MG63 (cell line): Measurements from ENCODE around the gene SLC5A2. TPM values are rescaled to one million over a fixed set of nuclear protein-coding genes. Genes with fewer than 3 reads are reported as not detected.
"Not testable (repeated sequence)": the region's sequence is repeated elsewhere in the genome, so short reads cannot be mapped to it uniquely, and the experiment has no call there.

Source experiments
- DNase-seq: peaks from one replicate; pipeline ENCODE4 v3.0.0-alpha.2; 2020
- H3K27me3 ChIP-seq: fragments of 250-450 bp; sonication (Bioruptor Pico); 2 replicates; pipeline ENCODE4 v1.5.1; 2020; ENCODE audit warnings: mild to moderate bottlenecking, moderate library complexity
- H3K36me3 ChIP-seq: fragments of 250-450 bp; sonication (Bioruptor Pico); 2 replicates; pipeline ENCODE4 v1.5.1; 2020; ENCODE audit warnings: mild to moderate bottlenecking, moderate library complexity
- H3K4me3 ChIP-seq: fragments of 250-450 bp; sonication (Bioruptor Pico); 2 replicates; pipeline ENCODE4 v1.5.1; 2020; ENCODE audit warnings: mild to moderate bottlenecking, moderate library complexity
- H3K9me3 ChIP-seq: fragments of 250-450 bp; sonication (Bioruptor Pico); 2 replicates; pipeline ENCODE4 v1.5.1; 2020; ENCODE audit warnings: mild to moderate bottlenecking, moderate library complexity
- total RNA-seq: library from RNA; depleted of rRNA; stranded (reverse); fragments of >200 nt; shearing (Covaris generic); gene quantifications from 2 replicates; pipeline ENCODE4 v1.2.3, GENCODE V29; 2014; ENCODE audit warnings: low replicate concordance

SLC5A2 gene
- total RNA-seq, 1 experiment from 2014 or later, result not detected

DNA sequence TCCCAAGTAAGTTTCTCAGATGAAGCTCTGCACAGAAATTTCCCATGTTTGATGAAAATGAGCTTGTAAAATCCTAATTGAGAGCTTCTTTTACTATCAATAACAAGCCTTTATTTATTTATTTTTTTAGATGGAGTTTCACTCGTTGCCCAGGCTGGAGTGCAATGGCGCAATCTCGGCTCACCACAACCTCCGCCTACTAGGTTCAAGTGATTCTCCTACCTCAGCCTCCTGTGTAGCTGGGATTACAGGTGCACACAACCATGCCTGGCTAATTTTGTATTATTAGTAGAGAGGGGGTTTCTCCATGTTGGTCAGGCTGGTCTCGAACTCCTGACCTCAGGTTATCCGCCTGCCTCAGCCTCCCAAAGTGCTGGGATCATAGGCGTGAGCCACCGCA is 20.6 kb downstream of the SLC5A2 start:
- DNase-seq, H3K27me3 ChIP-seq, H3K4me3 ChIP-seq, H3K9me3 ChIP-seq: not testable (repeated sequence)
- H3K36me3 ChIP-seq, result peaks cover 39% of the 10 kb centered on the region

DNA sequence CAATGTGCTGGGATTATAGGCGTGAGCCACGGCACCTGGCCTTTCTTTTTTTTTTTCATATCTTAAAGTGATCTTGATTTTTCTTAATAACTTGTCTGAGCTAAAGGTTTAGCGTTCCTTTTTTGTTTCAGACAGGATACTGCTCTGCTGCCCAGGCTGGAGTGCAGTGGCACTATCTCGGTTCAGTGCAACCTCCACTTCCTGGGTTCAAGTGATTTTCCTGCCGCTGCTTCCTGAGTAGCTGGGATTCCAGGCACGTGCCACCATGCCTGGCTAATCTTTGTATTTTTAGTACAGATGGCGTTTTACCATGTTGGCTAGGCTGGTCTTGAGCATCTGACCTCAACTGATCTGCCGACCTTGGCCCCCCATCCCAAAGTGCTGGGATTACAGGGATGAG is 21.2 kb downstream of the SLC5A2 start:
- no peaks in the 10 kb centered on the region for H3K27me3 ChIP-seq
- no peaks in the 10 kb centered on the region for H3K9me3 ChIP-seq
- no peak overlapping the region for H3K4me3 ChIP-seq
- peaks cover 33% of the 10 kb centered on the region for H3K36me3 ChIP-seq
- DNase-seq, result no peak

DNA sequence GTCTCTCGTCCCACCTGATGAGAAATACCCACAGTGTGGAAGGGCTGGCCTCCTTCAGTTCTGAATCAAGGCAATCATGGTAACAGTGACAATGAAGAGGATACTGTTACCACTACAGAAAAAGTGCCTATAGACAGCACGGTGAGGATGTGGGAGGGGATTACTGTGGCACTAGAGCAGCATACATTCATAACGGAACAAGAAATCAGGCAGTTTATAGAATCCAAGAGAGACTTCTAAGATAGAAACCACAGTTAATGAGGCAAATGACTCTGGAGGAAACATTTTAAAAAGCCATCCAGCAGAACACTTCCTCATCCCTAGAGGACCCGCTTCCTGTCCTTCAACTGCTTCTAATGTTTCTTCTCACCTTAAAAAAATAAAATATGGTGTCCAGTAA is 22.6 kb downstream of the SLC5A2 start:
- Histone ChIP-seq H3K4me3 (no peak overlapping the region), H3K27me3 (no peaks in the 10 kb centered on the region), H3K36me3 (peaks cover 24% of the 10 kb centered on the region), H3K9me3 (no peaks in the 10 kb centered on the region)
- DNase-seq, result no peak

DNA sequence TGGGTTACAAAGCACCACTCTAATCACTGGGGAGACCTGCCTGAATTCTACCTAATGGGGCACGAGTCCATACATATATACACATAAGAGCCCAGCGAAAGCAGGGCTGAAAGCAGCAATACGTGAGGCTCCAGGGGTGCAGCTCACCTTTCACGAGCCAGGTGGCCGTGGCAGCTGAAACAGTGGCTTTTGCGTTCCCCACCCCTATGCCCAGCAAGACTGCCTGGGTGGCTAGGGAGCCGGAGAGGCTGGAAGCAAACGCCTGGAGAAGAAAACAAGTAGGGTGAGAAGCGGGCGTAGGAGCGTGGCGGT is 24.6 kb downstream of the SLC5A2 start:
- no peaks in the 10 kb centered on the region for H3K27me3 ChIP-seq
- H3K9me3 ChIP-seq, result peaks cover 4% of the 10 kb centered on the region
- peak overlapping the region; percentile 84 for H3K4me3 ChIP-seq
- DNase-seq, result no peak
- H3K36me3 ChIP-seq, result peaks cover 23% of the 10 kb centered on the region

DNA sequence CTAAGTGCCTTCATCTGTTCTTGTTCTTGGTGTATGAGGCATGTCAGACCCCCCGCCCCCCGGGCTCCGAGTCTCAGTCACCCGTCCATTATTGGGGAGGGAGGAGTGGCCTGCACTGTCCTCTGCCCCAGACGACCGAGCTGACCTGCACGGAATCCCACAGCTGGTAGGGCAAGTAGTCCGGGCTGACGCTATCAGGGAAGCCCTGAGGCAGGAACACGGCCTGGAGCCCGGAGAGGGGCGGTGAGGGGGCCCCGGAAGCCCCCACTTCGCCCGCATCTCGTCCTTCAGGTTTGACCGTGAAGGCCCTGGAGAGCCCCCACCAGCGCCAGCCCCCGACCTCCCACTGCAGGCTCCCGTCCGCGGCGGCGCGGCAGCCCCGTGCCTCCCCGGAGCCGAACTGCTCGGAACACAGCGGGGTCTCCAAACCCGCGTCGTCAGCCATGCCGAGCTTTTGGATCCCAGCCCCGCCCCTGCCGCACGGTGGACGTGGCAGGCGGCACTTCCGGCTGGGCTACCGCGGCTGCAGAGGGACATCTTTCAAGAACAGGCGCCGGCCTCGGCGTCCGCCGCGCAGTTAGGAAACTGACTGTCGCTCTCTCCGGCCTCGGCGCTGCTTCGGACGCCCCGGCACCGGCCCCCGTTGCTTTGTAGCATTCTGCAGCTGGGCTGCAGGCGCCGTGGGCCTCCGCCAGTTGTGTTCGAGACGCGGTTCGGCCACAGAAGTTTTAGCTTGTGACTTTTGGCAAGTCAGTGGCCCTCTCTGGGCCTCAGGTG is 25.2 kb downstream of the SLC5A2 start, which contains the start of gene RUSF1:
Gene RUSF1 (minus strand): TSS at position 463 of the 777 bp plus-strand sequence. CDS start 18 bp downstream, at position 445.
- peaks cover 23% of the 10 kb centered on the region for H3K36me3 ChIP-seq
- peak; percentile 95 for DNase-seq
- H3K9me3 ChIP-seq, result peaks cover 8% of the 10 kb centered on the region
- peak within 1 kb of the TSS; percentile 84 for H3K4me3 ChIP-seq
- no peaks in the 10 kb centered on the region for H3K27me3 ChIP-seq

DNA sequence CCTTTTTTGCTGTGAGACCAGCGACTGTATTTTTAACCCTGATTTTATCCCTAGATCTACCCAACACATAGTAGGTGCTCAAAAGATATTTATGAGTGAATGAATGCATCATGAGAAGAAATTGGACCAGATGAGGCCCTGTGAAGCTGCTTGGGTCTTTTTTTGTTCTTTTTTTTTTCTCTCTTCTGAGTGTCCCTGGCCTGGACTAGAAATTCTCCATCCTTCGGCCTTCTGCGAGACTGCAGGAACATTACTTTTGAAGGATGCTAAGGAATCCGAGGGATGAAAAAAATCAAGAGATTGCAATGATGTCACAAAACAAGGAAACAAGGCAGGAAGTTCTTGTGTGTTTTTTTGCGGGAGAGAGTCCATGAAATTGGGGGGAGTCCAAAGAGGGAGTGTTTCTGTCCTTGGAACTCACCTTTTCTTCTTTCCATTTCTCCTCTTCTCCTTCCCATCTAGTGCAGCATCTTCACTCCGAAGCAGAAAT is 25.8 kb downstream of the SLC5A2 start:
- no peaks in the 10 kb centered on the region for H3K27me3 ChIP-seq
- peaks cover 17% of the 10 kb centered on the region for H3K36me3 ChIP-seq
- no peak for DNase-seq
- peaks cover 8% of the 10 kb centered on the region for H3K9me3 ChIP-seq
- H3K4me3 ChIP-seq, result peak overlapping the region; percentile 84

DNA sequence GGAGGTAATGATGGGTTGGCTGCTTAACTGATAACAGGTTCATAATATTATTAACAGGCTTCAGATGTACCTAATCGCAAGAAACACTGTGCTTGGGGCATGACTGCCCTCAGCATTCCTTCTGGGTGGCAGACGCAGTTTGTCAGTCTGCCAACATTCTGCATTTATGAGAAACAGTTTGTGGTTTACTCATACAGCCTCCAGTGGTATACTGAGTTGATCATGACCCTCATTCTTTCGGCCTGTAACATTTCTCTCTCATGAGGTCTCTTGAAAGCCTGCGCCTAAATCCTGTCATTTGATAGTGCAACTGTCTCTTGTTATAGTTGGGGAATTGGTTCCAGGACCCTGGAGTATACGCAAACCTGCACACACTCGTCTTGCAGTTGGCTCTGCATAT is 30.2 kb downstream of the SLC5A2 start:
- Histone ChIP-seq H3K27me3 (no peaks in the 10 kb centered on the region; the same call in 1 of the 2 replicates), H3K4me3 (no peak overlapping the region), H3K9me3 (peaks cover 8% of the 10 kb centered on the region), H3K36me3 (no peaks in the 10 kb centered on the region)
- DNase-seq, result peak; percentile 44

DNA sequence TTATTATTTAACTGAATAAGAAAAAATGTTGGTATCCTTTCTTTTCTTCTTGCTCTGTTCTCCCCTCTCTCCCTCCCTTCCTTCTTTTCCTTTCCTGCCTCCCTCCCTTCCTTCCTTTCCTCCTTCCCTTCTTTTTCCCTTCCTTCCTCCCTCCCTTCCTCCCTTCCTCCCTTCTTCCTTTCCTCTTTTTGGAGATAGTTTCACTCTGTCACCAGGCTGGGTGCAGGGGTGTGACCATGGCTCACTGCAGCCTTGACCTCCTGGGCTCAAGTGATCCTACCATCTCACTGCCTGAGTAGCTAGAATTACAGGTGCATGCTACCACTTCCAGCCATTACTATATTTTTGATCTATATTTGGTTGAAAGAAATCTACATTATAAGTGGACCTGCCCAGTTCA is 31.0 kb downstream of the SLC5A2 start:
- no peaks in the 10 kb centered on the region for H3K36me3 ChIP-seq

DNA sequence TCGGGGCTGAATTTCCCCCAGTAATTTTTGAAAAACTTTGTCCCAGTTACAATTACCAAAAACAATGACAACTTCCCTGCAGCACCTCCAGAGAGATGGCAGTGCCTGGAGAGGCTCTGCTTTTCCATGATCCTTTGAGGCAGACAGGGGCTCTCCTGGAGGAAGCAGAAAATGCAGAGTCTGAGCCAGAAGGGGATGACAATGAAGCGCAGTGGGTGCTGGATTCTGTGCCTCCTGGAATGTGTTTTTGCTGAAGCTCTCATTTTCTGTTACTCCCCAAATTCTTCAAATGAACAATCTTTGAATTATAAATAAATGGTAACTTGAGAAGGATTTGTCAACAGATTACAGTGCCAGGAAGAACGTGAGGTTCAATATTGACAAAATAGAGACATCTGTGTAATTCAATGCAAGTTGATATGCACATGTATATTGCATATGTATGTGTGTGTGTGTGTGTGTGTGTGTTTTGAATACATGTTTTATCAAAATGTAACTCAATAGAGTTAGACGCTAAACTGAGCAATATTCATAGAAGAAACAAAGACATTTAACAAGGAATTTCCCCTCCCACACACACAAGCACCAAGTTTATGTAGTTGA is 35.0 kb downstream of the SLC5A2 start:
- H3K9me3 ChIP-seq, result peaks cover under 1% of the 10 kb centered on the region

More for the DNA sequence above, 31.0 kb downstream of the SLC5A2 start:
- no peak for DNase-seq
- Histone ChIP-seq H3K4me3 (no peak overlapping the region), H3K9me3 (peaks cover 8% of the 10 kb centered on the region), H3K27me3 (no peaks in the 10 kb centered on the region; the same call in 1 of the 2 replicates)

DNA sequence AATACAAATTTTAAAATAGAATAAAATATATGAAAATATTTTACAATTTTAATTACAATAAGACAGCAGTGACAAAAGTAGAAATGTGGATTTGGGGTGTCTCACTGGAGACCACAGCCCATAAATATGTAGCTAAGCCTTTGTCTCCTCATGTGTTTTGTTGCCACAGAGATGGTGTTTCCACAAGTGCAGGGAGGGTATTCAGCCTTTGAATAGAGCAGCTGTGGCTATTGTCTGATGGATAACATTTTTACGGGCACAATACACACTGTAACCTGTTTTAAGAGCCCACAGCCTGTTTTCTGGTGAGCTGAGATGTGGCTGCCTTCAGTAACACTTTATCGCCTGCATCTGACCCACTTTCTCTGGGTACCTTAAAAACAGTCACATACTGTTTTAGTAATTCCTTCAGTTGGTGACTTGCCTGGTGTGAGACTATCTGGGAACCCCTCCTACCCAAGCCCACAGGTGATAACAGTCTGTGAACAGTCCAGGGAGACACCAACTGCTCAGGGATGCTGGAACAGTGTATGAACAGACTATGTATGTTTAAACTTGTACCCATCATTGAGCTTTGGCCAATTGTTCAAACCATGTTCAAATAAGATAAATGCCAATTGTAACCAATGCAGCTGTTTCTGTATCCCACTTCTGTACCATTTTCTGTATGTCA is 37.0 kb downstream of the SLC5A2 start:
- Histone ChIP-seq H3K36me3 (no peaks in the 10 kb centered on the region), H3K9me3 (no peaks in the 10 kb centered on the region), H3K27me3 (no peaks in the 10 kb centered on the region; the same call in 1 of the 2 replicates), H3K4me3 (no peak overlapping the region)
- no peak for DNase-seq

More for the DNA sequence above, 35.0 kb downstream of the SLC5A2 start:
- Histone ChIP-seq H3K27me3 (no peaks in the 10 kb centered on the region; the same call in 1 of the 2 replicates), H3K36me3 (no peaks in the 10 kb centered on the region), H3K4me3 (no peak overlapping the region)
- no peak for DNase-seq

DNA sequence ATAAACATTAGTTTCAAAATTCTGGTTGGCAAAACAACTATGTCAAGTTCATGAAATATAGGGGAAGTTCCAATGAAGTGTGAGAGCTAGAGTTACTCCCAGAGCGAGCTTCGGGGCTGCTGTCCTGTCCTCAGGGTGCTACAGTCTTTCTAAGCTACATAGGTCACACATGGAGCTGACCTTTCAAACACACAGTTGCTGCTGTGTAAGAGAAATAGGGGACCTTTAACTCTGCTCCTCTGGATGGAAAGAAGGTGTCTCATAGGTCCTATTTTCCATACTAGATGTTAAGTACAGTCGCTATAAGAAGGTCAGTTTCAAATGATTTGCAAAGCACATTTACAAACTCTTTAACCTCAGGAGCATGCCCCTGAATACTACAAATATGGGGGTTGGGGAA is 38.4 kb downstream of the SLC5A2 start:
- Histone ChIP-seq H3K9me3 (no peaks in the 10 kb centered on the region), H3K36me3 (no peaks in the 10 kb centered on the region), H3K27me3 (no peaks in the 10 kb centered on the region; the same call in 1 of the 2 replicates), H3K4me3 (no peak overlapping the region)
- no peak for DNase-seq

DNA sequence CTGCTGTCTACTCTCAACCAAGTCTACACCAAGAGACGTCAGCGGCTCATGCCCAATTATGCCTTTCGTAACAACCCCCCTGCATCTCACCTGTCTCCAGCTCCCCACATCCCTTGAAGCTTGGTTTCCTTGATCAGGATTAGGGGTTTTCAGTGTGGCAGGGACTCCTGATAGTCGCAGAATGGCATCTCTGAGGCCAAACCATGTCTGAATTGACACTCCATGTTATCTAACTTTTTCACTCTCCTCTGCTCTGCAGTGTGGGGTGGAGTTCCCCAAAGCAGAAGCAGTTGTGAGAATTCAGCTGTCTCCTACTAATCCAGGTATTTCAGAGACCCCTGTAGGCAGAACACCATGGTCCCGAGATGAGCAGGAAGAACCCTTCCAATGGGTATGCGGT is 39.1 kb downstream of the SLC5A2 start:
- H3K36me3 ChIP-seq, result no peaks in the 10 kb centered on the region
- H3K4me3 ChIP-seq, result no peak overlapping the region
- H3K9me3 ChIP-seq, result no peaks in the 10 kb centered on the region
- H3K27me3 ChIP-seq, result no peaks in the 10 kb centered on the region; the same call in 1 of the 2 replicates
- no peak for DNase-seq

DNA sequence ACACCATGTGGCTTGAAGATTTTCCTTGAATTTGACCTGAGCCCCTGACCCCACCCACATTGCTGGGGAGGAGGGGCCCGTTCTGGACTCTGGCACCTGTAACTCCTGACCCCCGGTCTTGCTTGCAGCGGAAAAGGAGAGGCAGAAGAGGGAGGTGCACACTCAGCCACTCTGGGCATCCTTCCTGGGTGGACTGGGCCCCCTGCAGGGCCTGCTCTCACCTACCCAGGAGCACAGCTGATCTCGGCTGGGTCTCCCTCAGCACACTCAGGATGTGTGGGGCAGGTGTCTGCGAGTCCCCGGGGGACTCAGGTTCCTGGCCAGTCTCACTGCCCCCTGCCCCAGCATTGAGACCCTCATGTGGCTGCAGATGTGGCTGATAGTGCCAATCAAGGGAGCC is 40.8 kb downstream of the SLC5A2 start:
- not testable (repeated sequence) for H3K27me3 ChIP-seq, H3K9me3 ChIP-seq, H3K36me3 ChIP-seq, H3K4me3 ChIP-seq, DNase-seq

DNA sequence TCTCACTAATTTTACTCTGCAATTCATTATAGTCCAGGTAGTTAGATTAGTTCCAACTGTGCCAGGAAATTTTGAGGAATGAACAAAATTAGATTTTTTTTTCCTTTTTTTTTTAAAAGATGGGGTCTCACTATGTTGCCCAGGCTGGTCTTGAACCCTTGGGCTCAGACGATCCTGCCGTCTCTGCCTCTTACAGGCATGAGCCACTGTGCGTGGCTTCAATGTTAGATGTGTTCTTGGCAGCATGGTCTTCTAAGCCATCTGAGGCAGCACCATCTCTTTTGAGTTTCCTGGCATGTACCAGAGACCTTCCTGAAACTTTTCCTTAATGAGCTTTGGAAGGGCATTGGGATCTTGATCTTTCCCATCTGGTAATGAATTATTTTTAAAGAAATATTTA is 42.2 kb downstream of the SLC5A2 start:
- DNase-seq, result no peak
- H3K4me3 ChIP-seq, result no peak overlapping the region
- H3K9me3 ChIP-seq, result no peaks in the 10 kb centered on the region
- no peaks in the 10 kb centered on the region for H3K36me3 ChIP-seq
- peaks cover 18% of the 10 kb centered on the region for H3K27me3 ChIP-seq

DNA sequence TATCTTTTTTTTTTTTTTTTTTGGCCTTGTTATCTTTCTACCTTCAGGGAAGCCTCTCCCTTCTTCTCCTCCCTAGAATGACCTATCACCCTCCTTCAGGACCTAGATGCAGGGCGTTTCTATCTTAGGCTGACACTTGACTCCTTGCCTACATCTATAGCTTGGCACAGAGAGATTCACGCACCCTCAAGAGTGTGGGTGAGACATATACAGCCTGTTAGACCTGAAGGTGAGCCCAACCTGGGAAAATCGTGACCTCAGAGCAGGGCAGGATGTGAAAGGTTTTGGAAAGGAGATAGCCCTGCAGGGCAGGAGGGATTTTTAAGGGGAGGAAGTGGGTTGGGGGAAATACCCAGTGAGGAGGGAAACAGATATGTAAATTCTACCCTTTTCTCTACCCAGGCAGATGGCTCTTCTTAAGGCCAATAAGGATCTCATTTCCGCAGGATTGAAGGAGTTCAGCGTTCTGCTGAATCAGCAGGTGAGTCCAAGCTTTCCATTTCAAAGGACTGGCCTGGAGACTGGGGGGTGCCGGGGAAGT is 44.9 kb downstream of the SLC5A2 start, which contains the start of gene AHSP:
Gene AHSP (plus strand): TSS at position 167 of the 541 bp plus-strand sequence. CDS start 240 bp downstream, at position 407.
- peaks cover 22% of the 10 kb centered on the region for H3K27me3 ChIP-seq
- no peak within 1 kb of the TSS for H3K4me3 ChIP-seq

DNA sequence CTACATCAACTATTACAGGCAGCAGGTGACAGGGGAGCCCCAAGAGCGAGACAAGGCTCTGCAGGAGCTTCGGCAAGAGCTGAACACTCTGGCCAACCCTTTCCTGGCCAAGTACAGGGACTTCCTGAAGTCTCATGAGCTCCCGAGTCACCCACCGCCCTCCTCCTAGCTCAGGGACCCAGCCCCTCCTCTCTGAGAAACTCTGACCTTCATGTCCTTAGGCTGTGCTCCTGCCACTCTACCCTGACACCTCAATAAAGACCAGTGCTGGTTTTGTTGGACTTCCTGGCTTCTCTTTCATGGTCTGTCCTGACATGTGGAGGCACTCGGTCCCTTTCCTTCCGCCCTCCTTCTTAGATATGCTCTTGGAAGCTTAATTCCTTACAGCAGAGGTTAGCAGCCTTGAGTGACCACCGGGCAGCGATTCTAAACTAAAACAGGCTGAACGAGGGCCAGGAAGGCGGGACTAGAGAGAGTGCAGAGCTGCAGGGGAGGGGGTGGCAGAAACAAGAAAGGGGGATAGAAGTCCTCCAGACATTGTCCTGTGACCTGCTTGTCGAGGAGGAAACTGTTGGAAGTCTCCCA is 45.7 kb downstream of the SLC5A2 start:
- H3K4me3 ChIP-seq, result peak overlapping the region; percentile 39
- DNase-seq, result no peak
- H3K9me3 ChIP-seq, result no peaks in the 10 kb centered on the region
- no peaks in the 10 kb centered on the region for H3K36me3 ChIP-seq
- peaks cover 22% of the 10 kb centered on the region for H3K27me3 ChIP-seq

More for the DNA sequence above, 44.9 kb downstream of the SLC5A2 start, which contains the start of gene AHSP:
- Histone ChIP-seq H3K36me3 (no peaks in the 10 kb centered on the region), H3K9me3 (no peaks in the 10 kb centered on the region)
- DNase-seq, result no peak
